ENCODE measurements around the gene METTL21C.

Gene METTL21C

DNA sequence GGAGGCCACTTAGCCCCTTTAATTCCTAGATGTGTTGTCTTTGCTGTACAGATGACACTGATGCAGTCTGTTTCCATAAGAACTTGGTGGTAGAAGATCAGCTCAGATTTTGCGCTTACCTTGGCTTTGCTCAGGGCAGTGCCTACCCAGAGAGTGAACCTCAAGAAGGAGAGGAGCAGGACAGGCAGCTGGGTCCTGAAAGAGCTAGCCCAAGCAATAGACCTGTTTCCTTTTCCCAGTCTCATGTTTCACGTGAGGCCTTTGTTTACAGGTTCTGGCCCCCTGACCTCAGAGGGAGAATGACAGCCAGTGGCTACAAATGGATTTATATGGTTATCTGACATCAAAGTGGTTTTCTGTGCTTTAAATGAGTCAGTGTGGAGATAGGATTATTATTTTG is 40.1 kb downstream of the METTL21C start:
- H3K27ac ChIP-seq (ENCODE audit: low read length), result no peak overlapping the region
- H3K36me3 ChIP-seq (ENCODE audit: insufficient read depth, low read depth, low read length), result peaks cover 93% of the 10 kb centered on the region
- H3K9ac ChIP-seq (ENCODE audit: low read depth, low read length), result no peak overlapping the region

DNA sequence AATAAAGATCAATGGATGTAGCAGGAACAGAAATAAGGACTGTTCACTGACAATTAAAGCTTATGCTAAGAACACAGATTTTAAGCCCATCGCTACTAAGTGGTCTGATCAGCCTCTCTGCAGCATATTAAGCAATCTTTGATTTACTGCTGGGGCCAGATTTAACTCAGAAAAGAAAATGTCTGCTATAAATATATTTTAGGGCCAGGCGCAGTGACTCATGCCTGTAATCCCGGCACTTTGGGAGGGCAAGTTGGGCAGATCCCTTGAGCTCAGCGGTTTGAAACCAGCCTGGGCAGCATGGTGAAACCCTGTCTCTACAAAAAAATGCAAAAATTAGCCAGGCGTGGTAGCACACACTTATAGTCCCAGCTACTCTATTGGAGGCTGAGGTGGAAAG is 43.0 kb downstream of the METTL21C start:
- Histone ChIP-seq H3K4me1 (ENCODE audit: insufficient read depth, low read length) (no peaks in the 10 kb centered on the region), H3K27ac (ENCODE audit: low read length) (no peak overlapping the region), H3K9ac (ENCODE audit: low read depth, low read length) (no peak overlapping the region), H3K4me3 (ENCODE audit: low read length) (no peak overlapping the region), H3K9me3 (ENCODE audit: insufficient read depth, low read depth, low read length) (no peaks in the 10 kb centered on the region), H3K27me3 (ENCODE audit: insufficient read depth, low read length) (no peaks in the 10 kb centered on the region), H3K36me3 (ENCODE audit: insufficient read depth, low read depth, low read length) (peaks cover 94% of the 10 kb centered on the region)

More for the DNA sequence above, 40.1 kb downstream of the METTL21C start:
- no peaks in the 10 kb centered on the region; the same call in 1 of the 2 replicates for H3K9me3 ChIP-seq (ENCODE audit: insufficient read depth, low read depth, low read length)
- no peak overlapping the region for H3K4me3 ChIP-seq (ENCODE audit: low read length)
- no peaks in the 10 kb centered on the region for H3K27me3 ChIP-seq (ENCODE audit: insufficient read depth, low read length)
- no peaks in the 10 kb centered on the region for H3K4me1 ChIP-seq (ENCODE audit: insufficient read depth, low read length)

DNA sequence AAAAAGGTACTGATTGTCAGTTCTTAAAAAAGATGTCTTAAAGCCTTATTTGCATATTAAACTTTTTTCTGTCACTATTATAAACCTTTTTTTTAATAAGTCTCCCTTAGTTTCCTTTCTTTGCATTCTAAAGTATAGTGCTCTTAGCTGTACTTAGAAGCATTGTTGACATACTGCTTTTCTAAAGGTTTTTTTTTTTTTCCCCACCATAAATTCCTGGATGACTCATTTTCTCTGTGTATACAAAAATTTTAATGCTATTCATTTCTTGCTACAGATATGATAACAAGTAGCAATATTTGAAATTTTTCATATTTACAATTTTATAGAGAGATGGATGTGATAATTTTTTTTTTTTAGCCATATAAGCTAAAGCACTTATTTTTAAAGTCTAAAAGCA is 43.5 kb downstream of the METTL21C start:
- H3K9me3 ChIP-seq (ENCODE audit: insufficient read depth, low read depth, low read length), result no peaks in the 10 kb centered on the region
- H3K27ac ChIP-seq (ENCODE audit: low read length), result no peak overlapping the region
- no peaks in the 10 kb centered on the region for H3K4me1 ChIP-seq (ENCODE audit: insufficient read depth, low read length)
- no peaks in the 10 kb centered on the region for H3K27me3 ChIP-seq (ENCODE audit: insufficient read depth, low read length)
- peaks cover 94% of the 10 kb centered on the region for H3K36me3 ChIP-seq (ENCODE audit: insufficient read depth, low read depth, low read length)
- H3K9ac ChIP-seq (ENCODE audit: low read depth, low read length), result no peak overlapping the region
- no peak overlapping the region for H3K4me3 ChIP-seq (ENCODE audit: low read length)

DNA sequence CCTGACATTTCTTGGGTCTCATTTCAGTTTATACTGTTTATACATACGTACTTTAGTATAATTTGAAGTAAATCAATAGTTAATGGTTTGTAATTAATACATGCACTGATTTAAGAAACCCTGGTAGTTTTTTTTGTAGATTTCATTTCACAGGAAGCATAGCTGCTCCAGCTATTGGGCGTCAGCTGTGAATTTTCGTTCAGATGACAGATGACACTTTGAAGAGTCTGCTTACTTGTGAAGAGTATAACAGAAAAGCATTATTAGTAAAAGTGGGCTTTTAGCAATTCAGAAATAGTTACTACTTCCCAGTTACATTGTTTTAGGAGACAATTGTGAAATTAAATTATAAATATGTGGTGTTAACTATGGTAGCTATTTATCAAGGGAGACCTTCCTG is 44.4 kb downstream of the METTL21C start:
- Histone ChIP-seq H3K4me1 (ENCODE audit: insufficient read depth, low read length) (no peaks in the 10 kb centered on the region), H3K9ac (ENCODE audit: low read depth, low read length) (no peak overlapping the region), H3K9me3 (ENCODE audit: insufficient read depth, low read depth, low read length) (no peaks in the 10 kb centered on the region), H3K27me3 (ENCODE audit: insufficient read depth, low read length) (no peaks in the 10 kb centered on the region), H3K36me3 (ENCODE audit: insufficient read depth, low read depth, low read length) (peaks cover 95% of the 10 kb centered on the region), H3K4me3 (ENCODE audit: low read length) (no peak overlapping the region), H3K27ac (ENCODE audit: low read length) (no peak overlapping the region)

DNA sequence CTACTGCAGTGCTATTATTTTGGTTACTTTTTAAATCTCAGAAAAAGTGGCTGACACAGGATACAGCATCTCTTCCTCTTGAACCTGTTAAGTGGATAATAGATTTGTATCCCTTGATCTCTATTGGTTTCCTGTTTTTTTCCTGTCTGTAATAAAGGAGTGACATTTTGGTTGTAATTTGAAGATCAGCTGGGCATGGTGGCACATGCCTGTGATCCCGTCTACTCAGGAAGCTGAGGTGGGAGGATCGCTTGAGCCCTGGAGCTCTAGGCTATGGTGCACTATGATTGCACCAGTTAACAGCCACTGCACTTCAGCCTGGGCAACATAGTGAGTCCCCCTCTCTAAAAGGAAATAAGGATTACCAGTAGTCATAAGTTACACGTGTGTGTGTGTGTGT is 46.8 kb downstream of the METTL21C start:
- H3K27me3 ChIP-seq (ENCODE audit: insufficient read depth, low read length), result no peaks in the 10 kb centered on the region
- no peaks in the 10 kb centered on the region for H3K4me1 ChIP-seq (ENCODE audit: insufficient read depth, low read length)
- no peak overlapping the region for H3K27ac ChIP-seq (ENCODE audit: low read length)
- H3K9me3 ChIP-seq (ENCODE audit: insufficient read depth, low read depth, low read length), result no peaks in the 10 kb centered on the region
- no peak overlapping the region for H3K9ac ChIP-seq (ENCODE audit: low read depth, low read length)
- H3K36me3 ChIP-seq (ENCODE audit: insufficient read depth, low read depth, low read length), result peaks cover 97% of the 10 kb centered on the region
- H3K4me3 ChIP-seq (ENCODE audit: low read length), result no peak overlapping the region

DNA sequence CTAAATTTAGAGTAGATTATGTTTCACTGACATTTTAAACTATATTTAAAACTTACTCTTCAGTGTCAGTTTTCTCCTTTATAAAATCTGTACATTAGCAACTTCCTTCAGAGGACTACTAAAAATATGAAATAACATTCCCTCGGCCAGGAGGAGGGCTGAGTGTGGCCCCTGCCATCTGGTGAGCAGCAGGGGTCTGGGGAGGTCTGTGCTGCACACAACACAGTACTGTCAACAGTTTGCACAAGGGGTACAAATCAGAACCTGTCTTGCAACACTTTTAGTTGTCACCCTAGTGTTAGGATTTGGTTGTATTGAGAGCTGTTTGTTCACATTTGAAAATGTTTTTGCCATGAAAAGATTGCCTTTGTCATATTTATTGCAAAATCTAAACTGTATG is 49.1 kb downstream of the METTL21C start:
- Histone ChIP-seq H3K27me3 (ENCODE audit: insufficient read depth, low read length) (no peaks in the 10 kb centered on the region), H3K9me3 (ENCODE audit: insufficient read depth, low read depth, low read length) (no peaks in the 10 kb centered on the region), H3K27ac (ENCODE audit: low read length) (no peak overlapping the region), H3K36me3 (ENCODE audit: insufficient read depth, low read depth, low read length) (peaks cover 98% of the 10 kb centered on the region), H3K9ac (ENCODE audit: low read depth, low read length) (no peak overlapping the region), H3K4me3 (ENCODE audit: low read length) (no peak overlapping the region), H3K4me1 (ENCODE audit: insufficient read depth, low read length) (no peaks in the 10 kb centered on the region)

DNA sequence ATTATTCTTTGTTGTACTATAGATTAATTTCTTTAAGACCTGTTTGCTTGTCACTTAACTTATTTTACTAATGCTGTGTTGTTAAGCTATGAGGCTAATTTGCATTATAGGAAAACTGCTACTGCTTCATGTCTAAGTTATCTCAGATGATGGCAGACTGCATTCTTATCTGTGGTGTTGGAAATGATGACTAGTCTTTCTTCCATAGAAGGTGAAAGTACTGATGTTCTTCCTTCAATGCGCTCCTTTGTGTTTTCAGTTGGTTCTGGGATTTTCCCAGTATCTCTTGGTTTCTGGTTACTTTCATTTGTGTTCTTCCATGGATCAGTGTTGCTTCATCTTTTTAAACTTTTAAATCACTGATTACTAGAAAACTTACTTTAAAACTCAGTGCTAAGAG is 51.2 kb downstream of the METTL21C start:
- H3K27ac ChIP-seq (ENCODE audit: low read length), result no peak overlapping the region
- H3K4me3 ChIP-seq (ENCODE audit: low read length), result no peak overlapping the region
- peaks cover 98% of the 10 kb centered on the region for H3K36me3 ChIP-seq (ENCODE audit: insufficient read depth, low read depth, low read length)
- H3K4me1 ChIP-seq (ENCODE audit: insufficient read depth, low read length), result no peaks in the 10 kb centered on the region
- H3K9ac ChIP-seq (ENCODE audit: low read depth, low read length), result no peak overlapping the region
- H3K27me3 ChIP-seq (ENCODE audit: insufficient read depth, low read length), result no peaks in the 10 kb centered on the region
- H3K9me3 ChIP-seq (ENCODE audit: insufficient read depth, low read depth, low read length), result no peaks in the 10 kb centered on the region

DNA sequence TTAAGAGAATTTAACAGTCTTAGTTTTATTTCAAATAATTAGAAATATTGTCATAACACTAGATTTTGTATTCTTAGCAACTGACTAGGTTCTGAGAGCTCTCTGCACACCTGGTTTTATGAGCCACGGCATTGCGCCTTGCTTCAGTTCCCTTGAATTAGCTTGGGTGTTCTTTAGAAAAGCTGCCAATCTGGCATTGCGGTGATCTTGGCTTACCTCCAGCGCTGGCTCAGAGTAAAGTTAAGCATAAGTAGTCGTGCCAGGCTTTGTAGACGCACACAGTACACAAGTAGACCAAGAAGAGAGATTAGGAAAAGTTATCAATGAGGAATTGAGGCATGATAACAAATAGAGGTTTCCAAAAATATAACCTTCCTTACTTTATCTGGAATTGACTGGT is 52.4 kb downstream of the METTL21C start:
- Histone ChIP-seq H3K4me1 (ENCODE audit: insufficient read depth, low read length) (no peaks in the 10 kb centered on the region), H3K27ac (ENCODE audit: low read length) (no peak overlapping the region), H3K4me3 (ENCODE audit: low read length) (no peak overlapping the region), H3K9me3 (ENCODE audit: insufficient read depth, low read depth, low read length) (no peaks in the 10 kb centered on the region), H3K36me3 (ENCODE audit: insufficient read depth, low read depth, low read length) (peaks cover 98% of the 10 kb centered on the region), H3K27me3 (ENCODE audit: insufficient read depth, low read length) (no peaks in the 10 kb centered on the region), H3K9ac (ENCODE audit: low read depth, low read length) (no peak overlapping the region)

DNA sequence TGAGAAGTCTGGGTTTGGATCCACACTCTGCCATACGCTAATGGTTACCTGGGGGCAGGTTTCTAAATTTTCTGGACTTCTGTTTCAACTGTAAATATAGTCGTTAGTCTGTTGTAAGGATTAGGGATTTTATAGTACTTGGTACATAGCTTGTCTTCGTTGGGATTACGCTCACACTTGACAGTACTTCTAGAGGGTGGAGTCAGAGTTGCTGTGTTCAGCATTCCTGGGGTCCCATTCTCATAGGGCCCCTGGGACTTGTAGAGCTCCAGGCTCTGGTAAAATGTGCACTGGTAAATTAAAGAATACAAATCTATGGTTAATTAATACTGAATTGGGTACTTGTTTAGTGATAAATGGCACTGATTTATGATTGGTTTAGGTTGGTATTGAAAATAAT is 52.8 kb downstream of the METTL21C start:
- Histone ChIP-seq H3K27ac (ENCODE audit: low read length) (no peak overlapping the region), H3K9me3 (ENCODE audit: insufficient read depth, low read depth, low read length) (no peaks in the 10 kb centered on the region), H3K4me1 (ENCODE audit: insufficient read depth, low read length) (no peaks in the 10 kb centered on the region), H3K9ac (ENCODE audit: low read depth, low read length) (no peak overlapping the region), H3K4me3 (ENCODE audit: low read length) (no peak overlapping the region), H3K36me3 (ENCODE audit: insufficient read depth, low read depth, low read length) (peaks cover 98% of the 10 kb centered on the region), H3K27me3 (ENCODE audit: insufficient read depth, low read length) (no peaks in the 10 kb centered on the region)

DNA sequence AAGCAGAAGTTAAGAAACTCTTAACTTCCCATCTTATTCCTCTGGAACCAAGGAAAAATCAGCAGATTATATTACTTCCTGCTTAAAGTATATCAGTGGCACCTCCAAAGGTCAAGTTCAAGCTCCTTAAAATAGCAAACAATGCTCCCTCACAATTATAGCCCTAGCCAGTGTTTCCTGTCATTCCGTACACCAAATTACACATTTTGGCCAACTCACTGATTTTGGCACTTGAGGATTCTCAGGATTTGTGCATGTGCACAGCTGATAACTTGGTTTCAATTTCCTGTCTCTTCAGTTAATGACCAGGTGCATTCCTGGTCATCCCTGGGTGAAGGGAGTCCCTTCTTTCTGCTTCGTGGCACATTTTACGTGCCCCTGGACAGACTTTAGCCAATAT is 56.1 kb downstream of the METTL21C start:
- Histone ChIP-seq H3K36me3 (ENCODE audit: insufficient read depth, low read depth, low read length) (peaks cover 98% of the 10 kb centered on the region), H3K27ac (ENCODE audit: low read length) (no peak overlapping the region), H3K4me1 (ENCODE audit: insufficient read depth, low read length) (no peaks in the 10 kb centered on the region), H3K27me3 (ENCODE audit: insufficient read depth, low read length) (no peaks in the 10 kb centered on the region), H3K9ac (ENCODE audit: low read depth, low read length) (no peak overlapping the region), H3K4me3 (ENCODE audit: low read length) (no peak overlapping the region), H3K9me3 (ENCODE audit: insufficient read depth, low read depth, low read length) (no peaks in the 10 kb centered on the region)

Data from iPS-20b (cell line).